NCI-H2196 (cell line): Measurements from ENCODE around the gene RASD2.

ENCODE experiments used
- DNase-seq: peaks from one replicate; lab custom pipeline; 2025; ENCODE audit not compliant: unreplicated experiment; lab: John Stamatoyannopoulos, UW

The RASD2 gene

DNA sequence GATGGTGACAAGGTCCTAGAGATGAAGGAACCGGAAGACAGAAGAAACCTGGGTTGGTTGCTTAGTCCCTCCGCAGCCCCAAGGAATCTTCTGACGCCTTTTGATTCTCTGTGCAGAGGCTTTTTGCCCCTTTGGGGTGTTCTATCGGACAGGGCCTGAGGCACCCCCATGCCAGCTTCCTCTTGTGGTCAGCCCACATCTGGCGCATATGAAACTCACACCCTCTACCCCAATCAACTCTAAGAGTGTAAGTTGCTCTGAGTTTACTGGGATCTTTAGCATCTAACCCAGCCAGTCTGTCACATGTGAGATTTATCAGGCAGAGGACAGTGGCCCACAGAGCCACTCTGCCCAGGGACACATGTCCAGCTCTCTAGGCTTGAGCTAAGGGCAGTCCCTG is 17.4 kb downstream of the RASD2 start:
- no peak for DNase-seq

DNA sequence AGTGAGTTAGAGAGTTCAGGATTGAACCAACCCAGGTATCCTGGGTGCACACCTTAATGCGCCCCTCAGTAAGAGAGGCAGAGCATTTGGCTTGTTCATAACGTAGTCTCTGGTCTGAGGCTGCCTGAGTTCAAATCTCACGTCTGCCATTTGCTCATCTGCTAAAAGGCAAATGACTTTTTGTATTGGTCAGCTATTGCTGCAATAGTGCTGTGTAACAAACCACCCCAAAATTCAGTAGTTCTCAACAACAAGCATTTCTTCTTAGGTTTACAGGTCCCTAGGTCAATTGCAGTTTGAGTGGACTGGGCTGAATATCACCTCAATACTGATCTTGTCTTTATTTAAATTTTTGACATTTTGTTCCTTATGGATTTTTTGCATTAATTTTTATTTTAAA is 18.1 kb downstream of the RASD2 start:
- no peak for DNase-seq

DNA sequence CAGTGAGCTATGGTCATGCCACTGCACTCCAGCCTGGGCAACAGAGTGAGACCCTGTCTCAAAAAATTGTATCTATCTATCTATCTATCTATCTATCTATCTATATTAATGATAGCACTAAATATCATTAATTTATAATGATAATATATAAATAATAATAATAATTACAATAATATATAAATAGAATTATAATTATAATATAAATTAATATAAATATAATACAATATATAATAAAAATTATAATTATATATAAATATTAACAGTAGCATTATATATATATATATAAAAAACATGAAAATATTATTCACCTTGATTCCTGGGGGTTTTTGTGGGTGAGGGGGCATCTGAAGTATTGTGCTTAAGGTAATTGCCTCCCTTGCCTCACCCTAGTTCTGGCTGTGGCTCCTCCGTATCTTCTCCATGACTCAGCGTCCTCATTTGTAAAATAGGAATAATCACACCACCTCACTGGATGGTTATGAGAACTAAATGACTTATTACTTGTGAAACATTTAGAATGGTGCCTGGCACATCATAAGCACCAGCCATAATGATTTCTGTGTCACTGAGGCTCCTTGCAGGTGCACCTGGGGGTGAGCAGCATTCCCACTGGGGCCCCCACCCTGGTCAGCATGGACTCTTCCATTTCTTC is 18.8 kb downstream of the RASD2 start:
- DNase-seq, result no peak

DNA sequence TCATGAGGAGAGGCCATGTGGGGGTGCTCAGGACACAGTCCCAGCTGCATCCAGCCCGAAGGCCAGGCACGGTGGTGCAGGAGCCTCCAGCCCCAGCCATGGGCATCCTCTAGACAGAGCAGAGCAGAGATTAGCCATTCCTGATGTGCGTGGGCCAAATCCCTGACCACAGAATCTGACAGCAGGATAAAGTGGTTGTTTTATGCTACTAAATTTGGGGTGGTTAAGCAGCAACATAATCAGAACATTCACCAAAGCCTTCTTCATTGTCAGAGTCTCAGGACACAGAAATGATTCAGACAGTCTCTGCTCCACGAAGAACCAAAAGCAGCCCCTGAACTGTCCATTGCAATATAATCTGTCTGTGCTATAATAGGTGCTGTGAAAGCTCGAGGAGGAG is 19.7 kb downstream of the RASD2 start:
- DNase-seq, result no peak

DNA sequence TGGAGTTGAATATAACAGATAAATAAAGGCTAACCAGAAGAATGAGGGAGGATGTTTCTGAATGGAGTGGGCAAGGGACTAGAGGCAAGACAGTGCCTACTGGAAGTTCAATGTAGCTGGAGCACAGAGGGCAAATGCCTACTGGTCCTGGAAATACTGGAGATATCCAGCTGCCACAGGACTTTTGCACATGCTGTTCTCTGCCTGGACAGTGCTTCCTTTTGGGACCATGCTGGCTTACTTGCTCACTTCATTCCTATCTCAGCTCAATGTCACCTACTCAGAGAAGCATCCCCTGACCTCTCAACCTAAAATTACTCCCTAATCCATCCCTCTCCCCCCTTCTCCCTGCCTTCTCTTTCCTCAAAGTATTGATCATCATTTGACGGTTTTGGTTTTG is 20.2 kb downstream of the RASD2 start:
- no peak for DNase-seq

DNA sequence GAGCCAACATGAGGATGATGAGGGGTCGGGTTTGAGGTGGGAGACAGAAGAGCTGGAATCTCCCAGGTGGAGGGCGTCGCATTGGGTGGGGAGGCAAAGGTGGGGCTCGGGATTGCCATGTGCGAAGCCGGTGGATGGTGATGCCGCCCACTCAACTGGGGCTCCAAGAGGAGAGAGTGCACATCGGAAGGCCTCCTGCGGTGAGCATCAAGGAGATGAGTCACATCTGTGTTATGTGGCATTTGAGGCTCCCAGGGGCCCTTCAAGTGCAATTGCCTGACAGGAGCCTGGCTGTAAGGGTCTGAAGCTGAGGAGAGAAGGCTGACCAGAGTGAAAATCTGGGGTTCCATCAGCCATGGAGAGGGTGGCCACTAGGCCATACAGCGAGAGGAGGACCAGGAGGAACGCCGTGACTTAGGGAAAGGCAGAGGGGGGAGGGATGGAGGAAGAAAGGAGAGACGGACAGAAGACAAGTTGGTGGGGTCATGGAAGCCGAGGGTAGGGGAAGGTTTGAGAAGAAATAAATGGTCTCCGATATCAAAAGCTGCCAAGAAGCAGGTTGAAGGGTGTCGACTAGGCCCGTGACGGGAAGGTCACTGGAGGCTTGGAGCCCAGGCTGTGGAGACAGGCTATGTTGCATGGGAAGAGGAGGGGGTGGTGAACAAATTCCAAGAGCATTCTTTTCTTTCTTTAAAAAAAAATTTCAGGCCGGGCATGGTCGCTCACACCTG is 21.3 kb downstream of the RASD2 start:
- no peak for DNase-seq

DNA sequence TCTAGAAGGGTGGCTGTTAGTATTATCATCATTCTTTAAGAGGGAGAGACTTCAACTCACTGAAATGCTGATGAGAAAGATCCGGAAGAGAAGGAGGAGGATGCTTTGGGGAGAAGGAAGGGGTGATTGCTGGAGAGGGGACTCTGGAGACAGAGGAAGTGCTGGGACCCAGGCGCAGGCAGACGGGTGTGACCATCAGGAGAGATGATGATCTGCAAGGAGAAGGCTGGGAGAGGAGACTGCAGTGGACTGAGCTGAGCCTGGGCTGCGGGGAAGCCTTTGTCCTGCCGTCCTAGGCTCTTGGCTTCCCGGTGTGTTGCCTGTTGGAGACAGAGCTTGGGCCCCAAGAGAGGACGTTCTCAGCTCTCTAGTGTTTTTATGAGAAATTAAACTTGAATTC is 22.6 kb downstream of the RASD2 start:
- no peak for DNase-seq

DNA sequence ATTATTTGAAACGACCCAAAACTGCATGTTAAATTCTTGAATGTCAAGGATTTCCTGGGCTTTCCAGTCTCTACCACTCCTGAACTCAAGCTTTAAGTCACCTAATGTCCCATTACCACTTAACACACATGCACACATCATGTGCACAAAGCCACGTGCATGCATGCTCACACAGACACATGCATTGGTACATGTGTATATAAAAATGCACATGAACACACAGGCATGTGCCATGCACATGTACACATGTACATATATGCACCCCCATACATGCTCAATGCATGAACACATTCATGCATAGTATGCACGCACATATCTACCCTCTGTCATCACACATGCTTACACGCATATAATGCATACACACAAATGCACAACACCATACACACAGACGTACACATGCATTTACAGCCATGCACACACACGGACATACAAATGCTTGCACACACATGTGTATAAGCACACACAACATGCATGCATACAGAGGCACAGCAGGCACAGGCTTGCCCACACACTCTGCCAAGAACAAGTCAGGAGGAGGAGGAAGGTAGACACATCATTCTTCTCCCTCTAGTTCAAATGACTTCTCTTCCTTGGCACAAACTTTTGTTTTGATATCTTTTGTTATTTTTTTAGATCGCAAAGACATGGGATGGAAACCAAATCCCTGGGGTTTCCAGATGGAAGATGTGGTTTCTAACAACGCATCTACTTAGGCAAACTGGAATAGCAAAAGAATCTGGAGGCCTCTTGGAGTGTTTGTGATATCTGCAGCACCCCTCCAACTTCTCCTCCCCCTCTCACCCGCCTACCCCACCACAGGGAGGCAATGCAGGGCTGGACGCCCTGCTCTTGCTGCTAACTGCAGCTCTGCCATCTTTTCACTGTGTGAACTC is 24.6 kb downstream of the RASD2 start:
- DNase-seq, result no peak

DNA sequence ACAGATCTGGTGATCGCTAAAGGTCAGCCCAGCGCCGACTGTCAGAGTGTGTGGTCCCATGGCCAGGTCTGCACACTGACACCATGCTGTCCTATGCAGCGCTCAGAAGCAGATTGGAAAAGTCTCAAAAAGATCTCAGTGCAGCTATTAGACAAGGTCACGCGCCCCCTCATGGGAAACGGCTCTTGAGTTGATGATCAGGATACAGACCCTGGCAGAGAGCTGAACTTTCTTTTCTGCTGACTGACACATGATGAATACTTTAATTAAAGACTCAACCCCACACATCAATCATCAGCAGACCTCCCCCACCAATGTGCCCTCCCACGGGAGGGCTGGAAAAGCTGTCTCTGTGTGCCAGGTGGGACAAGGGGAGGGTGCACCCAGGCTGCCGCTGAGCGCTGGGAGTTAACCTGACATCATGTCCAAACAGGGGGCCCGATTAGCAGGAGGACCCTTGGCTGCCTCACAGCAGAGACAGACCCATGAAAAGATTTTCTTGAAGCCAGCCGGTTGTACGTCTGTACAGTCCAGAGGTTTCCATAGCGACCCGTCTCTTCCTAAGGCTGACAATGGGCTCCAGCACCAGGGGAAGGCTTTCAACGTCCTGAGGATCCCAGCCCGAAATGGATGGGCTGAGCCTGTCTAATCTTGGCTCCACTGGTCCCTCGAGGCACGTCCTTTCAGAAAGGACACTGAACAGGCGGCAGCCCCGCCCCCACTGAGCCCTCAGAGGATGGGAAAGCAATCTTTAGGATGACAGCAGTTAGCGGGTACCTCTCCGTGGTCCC is 26.9 kb downstream of the RASD2 start:
- no peak for DNase-seq

DNA sequence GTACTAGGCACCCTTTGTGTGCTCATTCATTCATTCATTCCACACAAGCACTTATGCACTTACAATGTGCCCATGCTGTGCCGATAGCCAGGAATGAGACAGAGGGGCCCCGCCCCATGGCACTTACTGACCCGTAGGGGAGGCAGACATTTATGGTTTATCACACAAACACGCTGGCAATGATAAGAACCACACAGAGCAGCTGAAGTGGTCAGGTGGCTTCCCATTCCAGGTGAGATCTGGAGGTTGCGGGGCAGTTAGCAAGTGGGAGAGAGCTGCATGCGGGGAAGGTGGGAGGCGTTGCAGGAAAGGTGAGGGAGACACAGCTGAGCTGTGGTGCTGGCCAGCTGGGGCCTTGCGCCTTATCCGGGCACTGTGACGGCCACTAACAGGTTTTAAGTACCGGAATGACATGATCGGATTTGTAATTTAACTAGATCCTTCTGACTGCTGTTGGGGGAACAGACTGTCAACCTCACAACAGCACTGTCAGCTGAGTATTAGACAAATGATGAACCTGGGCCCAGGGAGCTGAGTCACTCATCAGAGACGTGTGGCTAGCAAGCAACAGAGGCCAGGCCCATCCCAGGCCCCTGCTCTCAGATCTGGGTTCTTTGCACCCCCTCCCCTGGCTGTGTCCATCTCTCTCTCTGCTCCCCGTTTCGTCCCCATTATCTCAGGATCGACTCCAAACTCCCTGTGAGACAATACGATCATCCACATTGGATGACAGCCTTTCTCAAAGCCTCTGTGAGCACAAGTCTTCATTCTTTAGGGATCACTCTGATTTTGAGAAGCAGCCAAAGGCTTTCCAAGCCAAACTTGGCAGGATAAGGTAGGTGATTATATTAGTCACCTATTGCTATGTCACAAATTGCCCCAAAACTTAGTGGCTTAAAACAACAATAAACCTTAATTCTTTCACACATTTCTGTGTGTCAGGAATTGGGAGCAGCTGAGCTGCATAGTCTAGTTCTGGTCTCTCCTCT is 28.4 kb downstream of the RASD2 start:
- no peak for DNase-seq

DNA sequence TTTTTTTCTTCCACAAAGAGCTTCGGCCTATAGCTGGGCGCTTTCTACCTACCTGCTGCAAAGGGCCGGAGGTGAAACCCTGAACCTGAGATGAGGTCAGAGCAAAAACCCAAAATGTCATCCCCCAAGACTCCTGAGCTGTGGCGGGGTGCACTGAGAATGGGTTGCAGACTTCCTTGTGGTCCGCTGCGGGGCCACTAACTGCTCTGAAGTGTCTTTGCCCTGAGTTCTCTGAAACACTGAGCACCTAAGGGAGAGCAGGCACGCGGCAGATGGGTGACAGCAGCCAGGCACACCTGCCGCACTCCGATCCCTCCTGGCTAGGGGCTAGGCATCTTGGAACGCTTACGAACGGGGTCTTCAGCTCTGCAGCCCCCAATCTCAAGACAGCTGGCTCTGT is 29.3 kb downstream of the RASD2 start:
- DNase-seq, result no peak

DNA sequence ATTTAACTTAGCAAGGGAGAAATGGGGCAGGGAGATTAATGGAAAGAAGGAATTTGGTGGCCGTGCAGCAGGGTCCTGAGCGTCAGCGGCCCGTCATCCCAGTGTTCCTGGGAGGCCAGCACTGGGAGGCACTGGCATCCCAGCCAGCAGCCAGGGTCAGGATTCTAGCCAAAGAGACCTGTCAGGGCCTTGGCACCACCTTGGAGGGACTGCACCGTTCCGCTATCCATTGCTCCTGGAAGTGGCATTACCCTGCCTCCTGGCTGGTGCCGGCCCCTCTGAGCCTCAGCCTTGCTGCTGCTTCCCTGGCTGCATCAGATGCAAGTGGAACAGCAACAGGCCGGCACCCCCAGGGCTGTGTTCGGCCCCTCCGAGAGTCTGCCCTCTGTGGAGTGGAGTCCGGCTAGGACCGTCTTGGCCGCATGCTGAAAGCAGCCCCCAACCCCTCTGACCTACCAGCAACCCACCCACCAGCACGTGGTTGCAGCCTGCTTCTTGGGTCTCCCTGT is 30.1 kb downstream of the RASD2 start:
- DNase-seq, result no peak

DNA sequence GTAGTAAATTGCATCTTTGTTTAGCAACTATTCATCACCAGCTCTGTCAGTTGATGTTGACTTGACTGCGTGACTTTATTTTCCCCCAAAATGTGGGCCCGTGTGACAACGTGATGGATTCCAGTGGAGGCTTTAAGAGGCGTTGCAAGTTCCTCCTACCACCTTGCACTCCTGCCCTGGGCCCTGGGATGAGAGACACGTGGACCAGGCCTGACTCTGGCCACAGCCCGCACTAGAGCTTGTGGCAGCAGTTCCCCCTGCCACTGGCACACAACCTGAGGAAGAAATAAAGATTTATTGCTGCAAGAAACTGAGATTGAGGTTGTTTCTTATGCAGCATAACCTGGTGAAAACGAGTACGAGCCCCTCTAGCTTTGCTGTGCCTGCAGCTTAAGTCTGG is 31.9 kb downstream of the RASD2 start:
- no peak for DNase-seq

DNA sequence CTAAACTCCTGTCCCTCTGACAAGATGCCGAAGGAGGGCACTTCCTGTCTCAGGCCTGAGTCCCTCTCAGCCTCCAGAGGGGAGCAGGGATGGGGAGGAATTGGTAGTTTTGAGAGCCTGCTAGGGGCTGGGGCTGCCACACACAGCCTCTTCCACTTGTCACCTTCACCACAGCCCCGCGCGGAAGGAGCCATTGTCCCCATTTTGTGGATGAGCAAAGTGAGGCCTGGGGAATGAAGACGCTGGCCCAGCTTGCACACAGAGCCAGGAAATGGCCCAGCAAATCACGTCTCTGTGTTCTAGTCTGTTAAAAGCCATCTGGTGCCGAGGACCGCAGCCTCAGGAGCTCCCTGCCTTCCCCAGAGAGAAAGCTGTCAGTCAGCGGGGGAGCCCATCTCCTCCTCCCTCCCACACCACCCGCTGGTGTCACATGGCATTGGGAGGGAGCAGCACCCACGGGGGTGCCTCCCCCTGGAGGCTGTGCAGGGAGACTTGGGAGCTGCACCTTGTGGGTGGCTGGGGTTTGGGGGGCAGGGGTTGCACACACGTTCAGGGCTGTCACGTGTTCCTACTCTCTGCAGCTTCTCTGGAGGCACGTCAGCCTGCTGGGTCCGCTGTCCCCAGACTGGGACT is 34.6 kb downstream of the RASD2 start:
- DNase-seq, result no peak

DNA sequence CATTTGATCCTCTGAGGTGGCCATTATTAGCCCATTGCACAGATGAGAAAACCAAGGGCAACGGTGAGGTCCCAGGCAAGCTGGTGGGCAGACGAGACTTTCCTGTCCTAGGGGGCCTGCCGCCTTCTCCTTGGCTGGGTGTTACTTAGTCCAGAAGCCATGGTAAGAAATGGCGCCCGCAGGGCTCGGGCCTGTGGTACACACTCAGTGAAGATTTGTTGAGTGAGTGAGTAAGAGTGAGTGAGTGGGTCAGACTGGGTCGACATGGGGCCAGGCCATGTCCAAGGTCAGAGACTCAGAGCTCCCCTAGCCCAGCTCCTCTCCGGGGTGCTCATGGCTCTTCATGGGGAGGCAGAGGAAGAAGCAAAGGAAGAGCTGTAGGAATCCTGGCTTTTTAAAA is 36.0 kb downstream of the RASD2 start:
- DNase-seq, result no peak

DNA sequence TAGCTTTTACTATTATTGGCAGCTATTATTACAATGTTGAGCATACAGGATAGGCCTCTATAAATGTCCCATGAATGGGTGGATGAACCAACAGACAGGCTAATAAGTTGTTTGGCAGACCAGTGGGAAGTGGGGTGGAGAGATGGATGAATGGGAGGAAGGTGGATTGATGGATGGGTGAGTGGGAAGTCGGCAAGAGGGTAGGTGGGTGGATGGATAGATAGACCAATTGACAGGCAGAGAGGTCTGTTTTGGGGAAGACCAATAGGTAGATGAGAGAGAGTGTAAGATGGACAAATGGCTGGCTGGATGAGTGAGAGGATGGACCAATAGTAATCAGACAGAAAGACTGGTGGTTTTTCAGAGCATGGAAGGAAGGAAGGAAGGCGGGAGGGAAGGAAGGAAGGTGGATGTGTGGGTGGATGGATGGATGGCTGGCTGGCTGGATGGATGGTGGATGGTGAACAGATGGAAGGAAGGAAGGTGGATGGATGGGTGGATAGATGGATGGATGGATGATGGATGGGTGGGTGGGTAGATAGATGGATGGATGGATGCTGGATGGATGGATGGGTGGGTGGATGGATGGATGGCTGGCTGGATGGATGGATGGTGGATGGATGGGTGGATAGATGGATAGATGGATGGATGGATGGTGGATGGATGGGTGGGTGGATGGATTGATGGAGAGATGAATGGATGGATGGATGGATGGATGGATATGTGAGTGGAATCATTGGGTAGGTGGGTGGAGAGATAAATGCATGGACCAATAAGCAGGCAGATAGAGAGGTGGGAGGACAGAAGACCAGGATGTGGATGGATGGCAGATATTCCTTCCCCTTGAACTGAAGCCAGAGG is 37.4 kb downstream of the RASD2 start:
- DNase-seq, result no peak

DNA sequence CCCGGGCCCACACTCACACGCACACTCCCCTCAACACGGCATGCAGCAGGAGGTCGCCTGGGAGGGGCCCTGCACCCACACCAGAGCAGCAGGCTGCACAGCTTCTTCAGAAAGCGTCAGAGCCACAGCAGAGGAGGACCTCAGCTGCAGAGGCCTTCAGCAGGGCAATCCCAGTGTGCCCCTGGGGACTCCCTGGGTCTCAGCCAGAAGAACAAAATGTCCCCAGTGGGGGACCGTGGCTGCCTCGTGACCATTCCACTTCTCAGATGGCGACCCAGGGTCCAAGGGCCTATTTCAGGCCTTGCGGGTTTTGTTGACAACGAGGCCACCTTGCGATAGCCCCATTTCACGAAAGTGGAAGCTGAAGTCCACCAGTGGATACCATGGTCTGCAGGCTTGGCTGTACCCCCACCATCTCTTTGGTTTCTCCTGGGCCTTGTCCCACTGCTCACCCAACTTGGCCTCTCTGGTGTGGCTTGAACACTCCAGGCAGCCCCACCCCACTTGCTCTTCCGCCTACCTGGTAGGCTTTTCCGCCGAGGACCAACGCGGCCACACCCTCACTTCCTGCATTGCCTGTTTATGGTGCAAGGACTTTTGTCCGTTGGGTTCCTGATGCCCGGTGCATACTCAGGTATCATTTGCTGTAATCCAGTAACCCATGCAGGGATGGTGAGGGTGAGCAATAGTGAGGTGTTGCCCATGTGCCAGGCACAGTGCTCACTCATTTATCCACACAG is 38.4 kb downstream of the RASD2 start:
- DNase-seq, result no peak
